SU-DHL-6 (cell line): ENCODE data around the gene USB1.

Source experiments
- H2AFZ ChIP-seq: fragments of 200-600 bp; sonication (generic); 2 replicates; pipeline ENCODE4 v1.6.1; 2014; ENCODE audit warnings: low read depth, mild to moderate bottlenecking, moderate library complexity, mixed read lengths, antibody characterized with exemption, low read length; ENCODE audit not compliant: severe bottlenecking
- H3F3A ChIP-seq: fragments of 200-600 bp; shearing (Covaris generic); 2 replicates; pipeline ENCODE4 v1.6.0; 2016; ENCODE audit warnings: antibody characterized with exemption, mild to moderate bottlenecking; ENCODE audit not compliant: insufficient read depth
- H3K27ac ChIP-seq: fragments of 200-600 bp; sonication (generic); 2 replicates; pipeline ENCODE4 v1.5.1; 2016; ENCODE audit warnings: low read depth, mild to moderate bottlenecking, low read length, moderate library complexity, mixed read lengths
- H3K27me3 ChIP-seq: fragments of 200-600 bp; sonication (generic), shearing (Covaris generic); 2 replicates; pipeline ENCODE4 v1.6.0; 2014; ENCODE audit warnings: mild to moderate bottlenecking, low read length
- H3K36me3 ChIP-seq: fragments of 200-600 bp; sonication (generic); 2 replicates; pipeline ENCODE4 v1.6.1; 2014; ENCODE audit warnings: mild to moderate bottlenecking, low read length, mixed read lengths
- H3K4me2 ChIP-seq: fragments of 300-600, 200-600 bp; shearing (Covaris generic), sonication (generic); 2 replicates; pipeline ENCODE4 v1.6.0; 2014; ENCODE audit warnings: low read length, low read depth, mild to moderate bottlenecking; ENCODE audit not compliant: poor library complexity, severe bottlenecking
- H3K4me3 ChIP-seq: fragments of 200-600 bp; sonication (generic); 2 replicates; pipeline ENCODE4 v1.5.1; 2014; ENCODE audit warnings: antibody characterized with exemption, low read length, mild to moderate bottlenecking, mixed read lengths; ENCODE audit not compliant: insufficient read depth, poor library complexity, severe bottlenecking
- H3K79me2 ChIP-seq: fragments of 200-600 bp; sonication (generic); 2 replicates; pipeline ENCODE4 v1.6.1; 2014; ENCODE audit warnings: mild to moderate bottlenecking, low read length, moderate library complexity; ENCODE audit not compliant: insufficient read depth
- H3K9ac ChIP-seq: fragments of 200-600 bp; sonication (generic); 2 replicates; pipeline ENCODE4 v1.7.0; 2014; ENCODE audit warnings: mild to moderate bottlenecking, low read length
- H3K9me2 ChIP-seq: fragments of 200-600 bp; sonication (generic); replicated peaks from 2 replicates; pipeline ENCODE4 v1.6.1; 2014; ENCODE audit warnings: low read length; ENCODE audit not compliant: insufficient read depth
- H3K9me3 ChIP-seq: fragments of 200-600 bp; sonication (generic); 2 replicates; pipeline ENCODE4 v1.6.1; 2014; ENCODE audit warnings: low read length, mixed read lengths; ENCODE audit not compliant: insufficient read depth
- H4K20me1 ChIP-seq: fragments of 200-600 bp; sonication (generic); 2 replicates; pipeline ENCODE4 v1.6.1; 2014; ENCODE audit warnings: low read depth, mild to moderate bottlenecking, antibody characterized with exemption, low read length, moderate library complexity, mixed read lengths
- EZH2phosphoT487 ChIP-seq: fragments of 200-600 bp; sonication (generic), shearing (Covaris generic); conservative IDR thresholded peaks from 2 replicates; pipeline ENCODE4 v1.6.1; 2018; ENCODE audit warnings: mild to moderate bottlenecking, antibody characterized with exemption, low read length, moderate library complexity, mixed read lengths
- TF ChIP-seq, protein P1 (sequence below): fragments of 200-600 bp; sonication (generic); IDR thresholded peaks from one replicate; pipeline ENCODE4 v1.5.1; 2017; ENCODE audit warnings: antibody characterized with exemption, mild to moderate bottlenecking, low read length, moderate library complexity; ENCODE audit not compliant: insufficient read depth, poor library complexity, severe bottlenecking

The USB1 gene

DNA sequence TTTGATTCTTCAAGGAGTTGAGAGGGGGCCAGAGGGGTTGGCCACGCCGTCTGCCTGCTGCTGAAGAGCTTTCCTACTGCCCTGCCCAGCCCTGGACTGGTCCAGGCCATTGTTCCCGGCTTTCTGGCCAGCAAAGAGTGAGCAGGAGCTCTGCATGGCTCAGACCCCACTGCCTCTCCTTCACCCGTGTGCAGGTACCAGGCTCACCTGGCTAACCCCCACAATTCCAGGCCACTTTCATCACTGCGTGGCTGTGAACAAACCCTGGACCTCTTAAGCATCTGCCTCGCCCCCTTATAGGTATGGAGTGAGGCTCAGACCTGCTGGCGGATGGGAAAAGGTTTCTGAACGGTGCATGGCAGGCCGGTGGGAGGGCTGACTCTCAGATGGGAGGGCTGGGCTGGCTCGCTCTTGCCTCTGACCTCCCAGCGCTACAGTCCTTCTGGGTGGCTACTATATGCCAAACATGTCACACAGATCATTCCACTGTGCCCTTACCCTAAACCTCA lies 9.6 kb upstream of the USB1 start:
- no peaks in the 10 kb centered on the region for H3K9me3 ChIP-seq
- TF ChIP-seq EZH2phosphoT487: no peak
- TF ChIP-seq, protein P1, sequence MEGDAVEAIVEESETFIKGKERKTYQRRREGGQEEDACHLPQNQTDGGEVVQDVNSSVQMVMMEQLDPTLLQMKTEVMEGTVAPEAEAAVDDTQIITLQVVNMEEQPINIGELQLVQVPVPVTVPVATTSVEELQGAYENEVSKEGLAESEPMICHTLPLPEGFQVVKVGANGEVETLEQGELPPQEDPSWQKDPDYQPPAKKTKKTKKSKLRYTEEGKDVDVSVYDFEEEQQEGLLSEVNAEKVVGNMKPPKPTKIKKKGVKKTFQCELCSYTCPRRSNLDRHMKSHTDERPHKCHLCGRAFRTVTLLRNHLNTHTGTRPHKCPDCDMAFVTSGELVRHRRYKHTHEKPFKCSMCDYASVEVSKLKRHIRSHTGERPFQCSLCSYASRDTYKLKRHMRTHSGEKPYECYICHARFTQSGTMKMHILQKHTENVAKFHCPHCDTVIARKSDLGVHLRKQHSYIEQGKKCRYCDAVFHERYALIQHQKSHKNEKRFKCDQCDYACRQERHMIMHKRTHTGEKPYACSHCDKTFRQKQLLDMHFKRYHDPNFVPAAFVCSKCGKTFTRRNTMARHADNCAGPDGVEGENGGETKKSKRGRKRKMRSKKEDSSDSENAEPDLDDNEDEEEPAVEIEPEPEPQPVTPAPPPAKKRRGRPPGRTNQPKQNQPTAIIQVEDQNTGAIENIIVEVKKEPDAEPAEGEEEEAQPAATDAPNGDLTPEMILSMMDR: no peak
- H3K27me3 ChIP-seq: no peaks in the 10 kb centered on the region
- no peaks in the 10 kb centered on the region for H4K20me1 ChIP-seq
- no peaks in the 10 kb centered on the region for H3K9me2 ChIP-seq
- H3K36me3 ChIP-seq: no peaks in the 10 kb centered on the region
- H3K79me2 ChIP-seq: no peaks in the 10 kb centered on the region
- H3F3A ChIP-seq: no peaks in the 10 kb centered on the region
- H3K4me2 ChIP-seq: no peak overlapping the region
- no peak overlapping the region for H2AFZ ChIP-seq
- no peak overlapping the region for H3K4me3 ChIP-seq
- H3K27ac ChIP-seq: no peak overlapping the region
- H3K9ac ChIP-seq: no peak overlapping the region

DNA sequence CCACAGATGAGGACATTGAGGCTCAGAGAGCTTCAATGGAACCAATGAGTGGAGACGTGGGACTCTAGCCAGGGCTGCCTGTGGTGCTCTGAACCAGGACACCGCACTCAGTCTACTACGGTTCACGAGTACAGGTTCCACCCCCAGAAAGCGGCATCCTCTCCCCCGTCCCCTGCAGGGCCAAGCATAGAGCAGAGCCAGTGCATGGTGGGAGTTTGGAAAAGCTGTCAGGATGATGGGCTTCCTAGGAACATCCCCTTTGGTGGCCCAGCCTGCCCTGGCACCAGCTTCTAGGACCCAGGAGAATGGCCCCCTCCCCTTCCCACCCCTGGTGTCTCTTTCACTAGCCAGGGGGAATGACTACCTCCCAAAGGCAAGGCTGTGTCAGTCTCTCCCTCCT lies 9.1 kb upstream of the USB1 start:
- Histone ChIP-seq H3K36me3 (no peaks in the 10 kb centered on the region), H3K9me2 (no peaks in the 10 kb centered on the region), H3K9me3 (no peaks in the 10 kb centered on the region), H3K27ac (no peak overlapping the region), H3F3A (no peaks in the 10 kb centered on the region), H3K79me2 (no peaks in the 10 kb centered on the region), H3K27me3 (no peaks in the 10 kb centered on the region), H3K4me2 (no peak overlapping the region), H3K9ac (no peak overlapping the region), H2AFZ (no peak overlapping the region), H4K20me1 (no peaks in the 10 kb centered on the region), H3K4me3 (no peak overlapping the region)
- TF ChIP-seq, protein P1: no peak
- no peak for TF ChIP-seq EZH2phosphoT487

DNA sequence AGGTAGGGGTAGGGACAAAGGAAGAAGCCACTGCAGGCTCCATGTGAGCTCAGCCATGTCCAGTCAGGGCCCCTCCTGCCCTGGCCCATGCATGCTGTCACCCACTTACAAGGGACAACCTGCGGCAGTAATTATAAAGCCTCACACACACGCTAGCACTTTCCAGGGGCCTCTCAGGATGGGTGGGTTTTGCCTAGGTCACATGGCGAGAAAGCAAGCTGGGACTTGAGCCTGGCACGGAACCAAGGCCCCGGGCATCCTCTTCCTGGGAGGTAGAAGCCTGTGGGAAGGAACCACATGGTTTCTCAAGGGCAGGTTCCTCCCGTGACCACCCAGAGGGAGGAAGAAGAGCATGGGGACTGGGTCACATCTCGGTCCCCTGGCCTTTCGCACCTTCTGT lies 7.8 kb upstream of the USB1 start:
- H3K9ac ChIP-seq: no peak overlapping the region
- no peak overlapping the region for H3K27ac ChIP-seq
- no peak overlapping the region for H2AFZ ChIP-seq
- no peaks in the 10 kb centered on the region for H4K20me1 ChIP-seq
- H3F3A ChIP-seq: no peaks in the 10 kb centered on the region
- no peaks in the 10 kb centered on the region for H3K9me2 ChIP-seq
- H3K36me3 ChIP-seq: no peaks in the 10 kb centered on the region
- no peak overlapping the region for H3K4me2 ChIP-seq
- no peak overlapping the region for H3K4me3 ChIP-seq
- no peaks in the 10 kb centered on the region for H3K9me3 ChIP-seq
- H3K79me2 ChIP-seq: no peaks in the 10 kb centered on the region
- no peak for TF ChIP-seq EZH2phosphoT487
- TF ChIP-seq, protein P1: no peak
- H3K27me3 ChIP-seq: no peaks in the 10 kb centered on the region
